Umbilical cord (tissue), 1 donor: ENCODE measurements around the gene MACF1. TPM values are rescaled to one million over a fixed set of nuclear protein-coding genes. Genes with fewer than 3 reads are reported as not detected.

ENCODE experiments used
- total RNA-seq: library from RNA; depleted of rRNA; stranded (reverse); fragments of >200 nt; gene quantifications from one replicate; pipeline ENCODE4 v1.2.3, GENCODE V29; 2014; ENCODE audit warnings: low replicate concordance; ENCODE audit not compliant: insufficient read depth

The MACF1 gene
- total RNA-seq, 1 donor from 2014 or later, result 584 TPM

Other genes with a start within 250 kb of the MACF1 start
- 52.7 TPM for gene AKIRIN1, start 213.4 kb upstream of the MACF1 start, total RNA-seq
- gene NDUFS5, start 178.3 kb upstream of the MACF1 start, total RNA-seq, result 256 TPM